Panc1 (cell line): ENCODE measurements around the gene GPR12. TPM values are rescaled to one million over a fixed set of nuclear protein-coding genes. Genes with fewer than 3 reads are reported as not detected.
A peak's percentile ranks its signal among the peaks of the same experiment; 100 is the strongest.

Source experiments
- ATAC-seq: fragments of 200-7000 bp; cut with Tn5 transposase; 2 replicates; pipeline ENCODE4 v1.9.1; 2020; ENCODE audit warnings: mild to moderate bottlenecking, moderate library complexity
- BruUV-seq: library from RNA; stranded (reverse); fragments of 400-500 nt; replicated peaks from 2 replicates; lab custom pipeline; 2021; lab: Mats Ljungman, UMichigan
- CTCF ChIA-PET: fragments of 300-600 bp; sonication (Branson Sonifier 250); formaldehyde crosslinking; loops from one replicate; lab custom pipeline; 2022; ENCODE audit warnings: antibody characterized with exemption; lab: Charles Lee
- POLR2A ChIA-PET: fragments of 300-600 bp; sonication (Branson Sonifier 250); formaldehyde crosslinking; loops from one replicate; lab custom pipeline; 2022; ENCODE audit warnings: antibody characterized with exemption; lab: Charles Lee
- DNase-seq: peaks from one replicate; pipeline ENCODE4 v3.0.0-alpha.2; 2010; ENCODE audit warnings: low read depth, low spot score
- H3K27ac ChIP-seq: 2 replicates; pipeline ENCODE4 v1.5.1; 2011; ENCODE audit warnings: mild to moderate bottlenecking, low read length, inconsistent platforms
- H3K27me3 ChIP-seq: fragments of 200-500 bp; sonication (Bioruptor generic); 2 replicates; pipeline ENCODE4 v1.6.0; 2014; ENCODE audit warnings: low read length, inconsistent platforms; ENCODE audit not compliant: control insufficient read depth, insufficient read depth
- H3K36me3 ChIP-seq: fragments of 200-500 bp; sonication (Bioruptor generic); 2 replicates; pipeline ENCODE4 v1.5.1; 2014; ENCODE audit warnings: inconsistent platforms, mild to moderate bottlenecking, low read length, moderate library complexity; ENCODE audit not compliant: control insufficient read depth, insufficient read depth
- H3K4me1 ChIP-seq: 2 replicates; pipeline ENCODE4 v1.5.1; 2011; ENCODE audit warnings: inconsistent platforms, mild to moderate bottlenecking, low read length, moderate library complexity; ENCODE audit not compliant: control insufficient read depth, insufficient read depth
- H3K4me3 ChIP-seq, 2 experiments: 2 replicates each; pipeline ENCODE4 v1.5.1; 2011 to 2012; ENCODE audit warnings: low read depth in 2 of 2, low read length in 2 of 2, mild to moderate bottlenecking in 2 of 2, inconsistent platforms in 1 of 2, moderate library complexity in 1 of 2
- H3K9me3 ChIP-seq: fragments of 200-500 bp; sonication (Bioruptor generic); 2 replicates; pipeline ENCODE4 v1.5.1; 2014; ENCODE audit warnings: low read depth, mild to moderate bottlenecking, inconsistent platforms, low read length, moderate library complexity; ENCODE audit not compliant: control insufficient read depth, insufficient read depth
- CTCF ChIP-seq: fragments of 450-650 bp; IDR thresholded peaks from 2 replicates; pipeline ENCODE4 v1.5.1; 2017; ENCODE audit warnings: mild to moderate bottlenecking
- POLR2AphosphoS5 ChIP-seq: IDR thresholded peaks from 2 replicates; pipeline ENCODE4 v1.6.1; 2012; ENCODE audit warnings: mild to moderate bottlenecking, low read depth, low read length, moderate library complexity
- SIN3A ChIP-seq: IDR thresholded peaks from 2 replicates; pipeline ENCODE4 v1.6.1; 2012; ENCODE audit warnings: low read depth, mild to moderate bottlenecking, low read length, moderate library complexity, borderline replicate concordance; ENCODE audit not compliant: insufficient read depth
- TCF7L2 ChIP-seq: IDR thresholded peaks from 2 replicates; pipeline ENCODE4 v1.6.1; 2011; ENCODE audit warnings: mild to moderate bottlenecking, low read depth, low read length, inconsistent platforms
- in situ Hi-C: cut with HindIII; loops from 2 replicates; pipeline ENCODE4 v1.10.0; 2016; ENCODE audit warnings: low sequenced_read_pairs, low pct_unique_long_range_greater_than_20kb
- intact Hi-C: fragments of 100-400 bp; cut with micrococcal nuclease; formaldehyde crosslinking; loops from one replicate; pipeline ENCODE4 v1.10.0; 2022; ENCODE audit not compliant: unreplicated experiment
- total RNA-seq: library from RNA; stranded (reverse); gene quantifications from one replicate; pipeline ENCODE4 v1.2.1, GENCODE V29; 2021; ENCODE audit not compliant: unreplicated experiment
- TF ChIP-seq, protein P1 (sequence below), 2 experiments: IDR thresholded peaks; 2 replicates each; pipeline ENCODE4 v1.6.1; 2011 to 2012; ENCODE audit warnings: low read depth in 2 of 2, control low read depth in 1 of 2, low read length in 1 of 2, mild to moderate bottlenecking in 1 of 2, moderate library complexity in 1 of 2; ENCODE audit not compliant: insufficient read depth in 1 of 2

The GPR12 gene
- total RNA-seq, 1 experiment from 2014 or later: not detected

DNA sequence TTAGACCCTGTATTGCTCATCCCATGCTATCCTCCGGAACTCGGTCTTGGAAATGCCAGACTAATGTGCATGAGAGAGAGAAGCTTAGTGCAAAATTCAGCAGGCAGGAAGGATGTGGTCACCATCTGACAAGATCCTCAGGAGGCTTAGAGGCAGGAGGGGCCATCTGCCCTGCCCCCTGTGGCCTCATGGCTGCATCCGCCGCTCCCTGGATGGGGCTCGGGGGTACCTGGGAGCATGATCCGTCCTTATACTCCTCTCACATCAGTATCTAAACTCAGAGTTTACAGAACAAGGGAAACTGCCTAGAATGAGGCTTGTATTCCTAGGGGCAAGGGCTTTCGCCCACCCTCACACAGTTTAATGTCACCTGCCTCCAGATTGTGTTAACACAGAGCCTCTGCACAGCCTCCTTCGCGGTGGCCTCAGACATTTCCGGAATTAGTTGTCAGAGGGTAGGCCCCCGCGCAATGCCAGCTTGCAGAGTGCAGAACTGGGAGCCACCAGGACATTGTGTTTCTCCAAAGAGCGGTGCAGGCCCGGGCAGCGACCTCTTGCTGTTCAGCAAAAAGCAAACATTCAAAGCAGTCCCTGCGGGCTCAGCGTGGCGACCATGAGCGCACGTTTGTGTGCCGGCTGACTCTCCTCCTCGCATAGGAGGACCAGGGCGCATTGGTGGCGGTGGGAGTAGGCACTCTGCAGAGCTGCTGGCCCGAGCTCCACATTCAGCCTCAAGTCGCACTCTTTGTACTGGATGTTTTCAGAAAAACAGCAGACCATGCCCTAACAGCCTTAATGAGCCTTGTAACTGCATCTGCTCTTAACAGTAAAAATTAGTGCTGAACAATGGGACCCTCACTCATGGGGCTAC is 39.1 kb downstream of the GPR12 start:
- ChIA-PET CTCF (no interaction called here), POLR2A (no interaction called here)
- DNase-seq (no peak), ATAC-seq (no peak)
- Histone ChIP-seq H3K4me1 (no peaks in the 10 kb centered on the region), H3K36me3 (no peaks in the 10 kb centered on the region), H3K9me3 (no peaks in the 10 kb centered on the region), H3K4me3 (no peak overlapping the region), H3K27ac (no peak overlapping the region), H3K27me3 (no peaks in the 10 kb centered on the region)
- TF ChIP-seq TCF7L2: no peak
- TF ChIP-seq, protein P1, sequence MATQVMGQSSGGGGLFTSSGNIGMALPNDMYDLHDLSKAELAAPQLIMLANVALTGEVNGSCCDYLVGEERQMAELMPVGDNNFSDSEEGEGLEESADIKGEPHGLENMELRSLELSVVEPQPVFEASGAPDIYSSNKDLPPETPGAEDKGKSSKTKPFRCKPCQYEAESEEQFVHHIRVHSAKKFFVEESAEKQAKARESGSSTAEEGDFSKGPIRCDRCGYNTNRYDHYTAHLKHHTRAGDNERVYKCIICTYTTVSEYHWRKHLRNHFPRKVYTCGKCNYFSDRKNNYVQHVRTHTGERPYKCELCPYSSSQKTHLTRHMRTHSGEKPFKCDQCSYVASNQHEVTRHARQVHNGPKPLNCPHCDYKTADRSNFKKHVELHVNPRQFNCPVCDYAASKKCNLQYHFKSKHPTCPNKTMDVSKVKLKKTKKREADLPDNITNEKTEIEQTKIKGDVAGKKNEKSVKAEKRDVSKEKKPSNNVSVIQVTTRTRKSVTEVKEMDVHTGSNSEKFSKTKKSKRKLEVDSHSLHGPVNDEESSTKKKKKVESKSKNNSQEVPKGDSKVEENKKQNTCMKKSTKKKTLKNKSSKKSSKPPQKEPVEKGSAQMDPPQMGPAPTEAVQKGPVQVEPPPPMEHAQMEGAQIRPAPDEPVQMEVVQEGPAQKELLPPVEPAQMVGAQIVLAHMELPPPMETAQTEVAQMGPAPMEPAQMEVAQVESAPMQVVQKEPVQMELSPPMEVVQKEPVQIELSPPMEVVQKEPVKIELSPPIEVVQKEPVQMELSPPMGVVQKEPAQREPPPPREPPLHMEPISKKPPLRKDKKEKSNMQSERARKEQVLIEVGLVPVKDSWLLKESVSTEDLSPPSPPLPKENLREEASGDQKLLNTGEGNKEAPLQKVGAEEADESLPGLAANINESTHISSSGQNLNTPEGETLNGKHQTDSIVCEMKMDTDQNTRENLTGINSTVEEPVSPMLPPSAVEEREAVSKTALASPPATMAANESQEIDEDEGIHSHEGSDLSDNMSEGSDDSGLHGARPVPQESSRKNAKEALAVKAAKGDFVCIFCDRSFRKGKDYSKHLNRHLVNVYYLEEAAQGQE (IDR thresholded peaks at IDR 0.05; ENCODE audit: insufficient read depth in 1 of 2, low read depth in 2 of 2, low read length in 1 of 2): no peak
- intact Hi-C loops (no loop called here), in situ Hi-C loops (no loop called here)
- BruUV-seq: no TSS peak

DNA sequence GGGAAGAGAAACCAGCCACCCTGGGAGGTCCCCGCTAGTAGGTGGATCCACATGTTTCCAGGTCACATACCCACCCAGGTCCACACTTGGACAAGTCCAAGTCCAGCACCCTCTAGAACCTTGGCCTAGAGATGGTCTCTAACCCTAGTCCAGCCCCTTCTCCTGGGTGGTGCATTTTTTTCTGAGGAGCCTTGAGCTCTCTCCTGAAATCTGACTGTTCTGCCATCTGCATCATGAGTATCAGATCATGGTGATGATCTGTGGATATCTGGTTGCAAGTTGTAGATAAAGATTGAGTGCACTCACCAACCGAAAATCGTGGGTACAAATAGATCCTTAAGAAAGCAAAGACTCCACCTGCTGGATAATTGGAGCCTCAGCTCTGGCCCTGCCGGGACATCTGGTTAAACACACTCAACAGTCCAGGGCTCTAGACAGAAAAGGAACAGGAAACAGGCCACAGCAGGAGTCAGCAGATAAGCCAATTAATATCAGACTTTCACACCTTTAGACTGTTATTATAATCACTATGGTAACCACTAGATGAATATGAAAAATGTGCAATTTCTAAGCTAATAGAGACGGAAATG is 41.1 kb downstream of the GPR12 start:
- Histone ChIP-seq H3K9me3 (no peaks in the 10 kb centered on the region), H3K4me3 (no peak overlapping the region), H3K27ac (no peak overlapping the region), H3K27me3 (no peaks in the 10 kb centered on the region), H3K36me3 (no peaks in the 10 kb centered on the region), H3K4me1 (no peaks in the 10 kb centered on the region)
- in situ Hi-C loops: no loop called here
- ATAC-seq: no peak
- intact Hi-C loops: no loop called here
- POLR2A ChIA-PET: no interaction called here
- TF ChIP-seq SIN3A: no peak
- peak; percentile 37 for TF ChIP-seq CTCF
- no peak for DNase-seq
- BruUV-seq: no TSS peak
- CTCF ChIA-PET: no interaction called here

GRCh38 chr13:26718872-26719271 is 41.7 kb downstream of the GPR12 start:
- in situ Hi-C loops: no loop called here
- TF ChIP-seq TCF7L2 (no peak), CTCF (no peak), SIN3A (no peak), POLR2AphosphoS5 (no peak)
- TF ChIP-seq, protein P1 (IDR thresholded peaks at IDR 0.05; ENCODE audit: insufficient read depth in 1 of 2, low read depth in 2 of 2, low read length in 1 of 2): no peak

More at GRCh38 chr13:26718872-26719271, 41.7 kb downstream of the GPR12 start:
- Histone ChIP-seq H3K27me3 (no peaks in the 10 kb centered on the region), H3K4me1 (no peaks in the 10 kb centered on the region), H3K27ac (no peak overlapping the region), H3K36me3 (no peaks in the 10 kb centered on the region), H3K9me3 (no peaks in the 10 kb centered on the region), H3K4me3 (no peak overlapping the region)
- intact Hi-C loops: no loop called here
- no peak for ATAC-seq
- CTCF ChIA-PET: no interaction called here
- no peak for DNase-seq
- POLR2A ChIA-PET: no interaction called here
- no TSS peak for BruUV-seq
